SIG-M5 treated with dmso at 0.1 percent for 504 hours (cell line): ENCODE results near the gene DLGAP4.
A peak's percentile ranks its signal among the peaks of the same experiment; 100 is the strongest.

ENCODE experiments used
- DNase-seq: peaks from one replicate; lab custom pipeline; 2025; ENCODE audit not compliant: unreplicated experiment; lab: John Stamatoyannopoulos, UW

DLGAP4 gene

DNA sequence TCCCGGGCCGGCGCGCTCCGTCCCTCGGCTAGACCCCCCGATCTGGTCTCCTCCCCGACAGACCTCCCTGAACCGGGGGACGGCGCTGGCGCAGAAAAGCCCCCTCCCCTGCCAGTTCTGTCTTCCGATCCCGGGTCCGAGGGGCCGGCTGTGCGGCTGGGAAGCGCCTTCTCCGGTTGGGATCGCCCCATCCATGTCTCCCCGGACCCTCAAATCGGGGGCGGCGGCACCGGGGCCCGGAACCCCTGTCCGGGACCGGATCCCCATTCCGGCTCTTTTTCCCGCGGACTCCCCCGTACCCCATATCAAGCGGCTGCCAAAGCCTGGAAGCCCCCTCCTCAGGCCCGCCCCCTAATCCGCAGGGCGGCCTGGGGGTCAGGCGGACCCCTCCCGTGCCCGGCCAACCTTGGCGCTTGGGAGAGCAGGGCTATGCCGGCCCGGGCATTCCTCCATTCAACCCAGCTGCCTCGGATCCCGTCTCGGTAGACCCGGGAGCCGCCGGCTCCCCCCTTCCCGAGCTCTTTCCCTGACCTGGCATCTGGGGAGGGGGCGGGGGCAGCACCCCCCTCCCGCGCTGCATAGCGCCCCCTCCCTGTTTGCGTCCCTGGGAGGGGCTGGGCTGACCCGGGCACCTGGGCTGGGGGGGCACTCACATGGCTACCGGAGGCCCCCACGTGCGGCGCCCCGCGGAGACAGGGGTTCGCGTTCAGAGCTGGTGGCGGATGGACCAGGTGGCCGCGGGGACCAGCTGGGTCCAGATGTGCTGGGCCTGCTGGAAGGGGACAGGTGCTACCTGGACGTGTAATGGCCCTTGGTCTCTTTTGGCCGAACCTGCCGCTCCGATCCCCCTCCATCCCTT, 643 bp downstream of the DLGAP4 start:
- DNase-seq = no peak

DNA sequence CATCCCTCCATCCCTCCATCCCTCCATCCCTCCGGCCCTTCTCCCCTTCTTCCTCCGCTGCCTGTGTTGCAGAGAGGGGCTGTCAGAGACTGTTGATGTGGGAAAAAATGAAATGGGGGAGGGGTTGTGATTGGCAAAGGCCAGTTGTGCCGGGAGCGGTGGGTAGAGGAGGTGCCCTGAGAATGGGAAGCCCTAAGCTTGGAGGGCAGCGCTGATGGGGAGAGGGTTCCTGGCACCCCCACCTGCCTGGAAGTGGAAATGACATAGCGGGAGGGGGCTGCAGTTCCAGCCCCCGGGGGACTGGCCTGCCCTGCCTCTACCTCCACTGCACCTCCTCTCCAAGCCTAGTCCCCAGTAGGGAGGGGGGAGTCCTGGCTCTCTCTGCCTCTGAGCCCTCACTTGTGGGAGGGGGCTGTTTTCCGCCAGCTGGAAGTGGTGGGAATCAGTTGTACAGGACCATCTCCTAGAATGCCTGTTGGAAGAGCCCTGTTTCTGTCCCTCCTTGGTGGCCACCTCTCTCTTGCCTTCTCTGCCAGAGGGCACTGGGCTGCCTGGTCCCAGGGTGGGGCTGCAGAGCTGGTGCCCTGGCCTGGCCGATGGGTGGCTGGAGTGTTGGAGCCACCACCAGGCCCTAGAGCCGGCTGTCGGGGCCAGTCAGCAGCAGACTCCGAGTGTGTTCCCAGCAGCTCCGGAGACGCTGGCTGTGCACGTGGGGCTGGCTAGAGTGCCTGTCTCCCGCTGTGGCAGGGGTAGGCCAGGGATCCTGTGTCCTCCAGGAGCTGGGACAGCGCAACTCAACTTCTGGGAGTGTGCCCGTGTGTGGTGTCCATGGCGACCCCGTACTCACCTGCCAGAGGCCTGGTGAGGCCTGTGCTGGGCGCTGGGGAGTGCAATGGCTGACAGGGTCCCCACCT, 1.5 kb downstream of the DLGAP4 start:
- no peak for DNase-seq

DNA sequence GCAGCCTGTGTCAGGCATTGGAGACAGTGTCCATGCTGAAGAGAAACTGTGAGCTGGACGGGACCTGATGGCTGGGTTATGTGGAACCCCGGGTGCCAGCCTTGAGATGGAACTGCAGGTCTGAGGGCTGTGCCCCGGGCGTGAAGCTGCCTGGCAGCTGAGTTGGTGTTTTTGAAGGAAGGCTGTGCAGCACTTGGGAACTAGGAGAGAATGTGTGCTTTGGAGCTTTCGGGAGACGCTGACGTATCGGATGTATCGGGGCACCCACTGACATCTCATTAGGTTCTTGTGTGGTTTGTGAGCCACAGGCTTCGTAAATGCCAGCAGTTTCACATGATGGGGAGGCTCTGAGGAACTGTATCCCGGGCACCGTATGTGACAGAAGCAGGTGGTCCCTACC, 2.2 kb downstream of the DLGAP4 start:
- DNase-seq = no peak

DNA sequence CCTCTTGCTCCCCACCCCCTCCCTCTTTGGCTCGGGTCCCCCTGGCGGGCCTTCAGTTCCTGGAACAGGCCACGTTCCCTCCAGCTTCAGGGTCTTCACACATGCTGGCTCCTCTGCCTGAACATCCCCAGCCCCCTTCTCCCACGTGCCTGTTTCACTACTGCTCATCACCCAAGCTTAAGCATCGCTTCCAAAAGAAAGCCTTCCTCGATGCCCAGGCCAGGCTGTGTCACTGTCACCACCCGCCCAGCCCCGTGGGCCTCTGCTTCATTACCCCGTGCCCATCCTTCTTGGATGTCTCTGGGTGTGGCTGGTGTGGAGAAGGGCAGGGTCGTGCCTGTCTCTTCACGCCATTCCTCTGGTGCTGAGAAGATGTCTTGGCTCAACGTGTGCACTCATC, 2.8 kb downstream of the DLGAP4 start:
- no peak for DNase-seq

DNA sequence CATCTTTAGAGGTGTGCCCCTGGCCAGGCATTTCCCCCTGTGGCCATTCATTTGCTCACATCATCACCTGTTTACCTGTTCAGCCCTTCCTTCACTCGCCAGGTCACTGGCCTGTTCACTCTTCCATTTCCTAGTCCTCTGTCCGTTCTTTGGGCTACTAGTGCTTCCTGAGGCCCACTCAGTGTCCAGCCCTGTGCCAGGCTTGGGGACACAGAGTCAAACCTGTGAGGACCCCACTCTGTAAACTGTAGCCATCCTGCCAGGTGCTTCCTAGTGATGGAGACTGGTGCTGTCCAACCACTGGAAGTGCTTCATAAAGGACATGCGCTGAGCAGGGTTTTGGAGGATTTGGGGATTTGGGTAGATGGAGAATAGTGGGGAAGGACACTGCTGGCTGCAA, 3.5 kb downstream of the DLGAP4 start:
- DNase-seq = no peak

DNA sequence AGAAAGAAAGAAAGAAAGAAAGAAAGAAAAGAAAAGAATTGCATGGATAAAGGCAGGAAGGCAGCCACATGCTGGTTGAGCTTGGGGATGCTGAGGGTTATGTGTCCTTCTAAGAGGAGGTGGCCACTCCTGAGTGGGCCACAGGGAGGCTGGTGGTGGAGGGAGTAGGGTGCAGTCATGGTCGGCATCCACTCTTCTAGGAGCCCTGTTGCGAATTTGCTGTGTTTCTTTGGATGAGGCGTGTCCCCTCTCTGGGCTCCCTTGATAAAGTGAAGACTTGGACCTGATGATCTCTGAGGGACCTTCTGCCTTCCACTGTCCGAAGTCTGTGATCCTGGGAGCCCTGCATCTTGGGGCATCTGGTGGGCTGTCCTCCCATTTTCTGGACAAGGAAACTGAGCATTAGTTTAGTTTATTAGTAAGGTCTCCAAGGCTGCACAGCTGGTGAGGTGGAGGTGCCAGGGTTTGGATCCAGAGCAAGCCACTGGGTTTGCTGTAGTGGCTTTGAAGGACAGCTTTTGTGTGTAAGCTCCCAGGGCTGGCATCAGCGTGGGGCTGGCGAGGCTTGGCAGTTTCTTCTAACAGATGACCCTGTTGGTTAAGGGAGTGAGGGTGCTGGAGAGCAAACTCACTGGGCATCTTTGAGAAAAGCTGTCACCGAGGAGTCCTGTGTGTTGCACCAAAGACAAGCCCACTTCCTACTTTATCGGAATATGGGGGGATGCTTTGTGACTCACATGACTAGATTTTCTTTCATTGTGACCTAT, 4.3 kb downstream of the DLGAP4 start:
- DNase-seq = no peak

DNA sequence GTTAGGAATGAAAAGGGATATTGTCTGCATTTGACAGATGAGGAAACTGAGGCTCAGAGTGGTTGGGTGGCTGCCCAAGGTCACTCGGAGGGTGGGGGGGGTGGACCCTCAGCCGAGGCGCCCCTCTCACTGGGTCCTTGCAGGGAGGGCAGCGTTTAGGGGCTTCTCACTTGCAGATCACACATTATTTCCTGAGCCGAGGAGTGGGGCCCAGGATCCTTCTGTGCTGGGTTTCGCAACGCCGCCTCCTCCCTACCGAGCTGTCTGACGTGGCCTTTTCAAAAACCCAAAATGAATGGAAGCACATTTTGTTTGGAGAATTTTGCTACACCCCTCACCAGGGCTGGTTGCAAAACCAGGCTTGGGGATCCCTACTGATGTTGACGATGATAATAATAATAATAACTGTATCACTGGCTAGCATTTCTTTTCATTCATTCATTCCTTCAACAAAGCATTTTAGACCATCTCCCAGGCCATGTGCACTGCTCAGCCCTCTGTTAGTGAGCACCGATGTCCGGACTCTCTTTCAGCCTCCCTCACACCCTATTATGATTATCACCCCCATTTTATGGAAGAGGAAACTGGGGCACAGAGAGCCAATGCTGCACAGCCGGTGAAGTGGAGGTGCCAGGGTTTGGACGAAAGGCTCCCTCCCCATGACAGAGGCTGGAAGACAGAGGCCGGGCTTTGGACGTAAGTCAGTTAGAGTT, 5.2 kb downstream of the DLGAP4 start:
- peak; percentile 58 for DNase-seq

DNA sequence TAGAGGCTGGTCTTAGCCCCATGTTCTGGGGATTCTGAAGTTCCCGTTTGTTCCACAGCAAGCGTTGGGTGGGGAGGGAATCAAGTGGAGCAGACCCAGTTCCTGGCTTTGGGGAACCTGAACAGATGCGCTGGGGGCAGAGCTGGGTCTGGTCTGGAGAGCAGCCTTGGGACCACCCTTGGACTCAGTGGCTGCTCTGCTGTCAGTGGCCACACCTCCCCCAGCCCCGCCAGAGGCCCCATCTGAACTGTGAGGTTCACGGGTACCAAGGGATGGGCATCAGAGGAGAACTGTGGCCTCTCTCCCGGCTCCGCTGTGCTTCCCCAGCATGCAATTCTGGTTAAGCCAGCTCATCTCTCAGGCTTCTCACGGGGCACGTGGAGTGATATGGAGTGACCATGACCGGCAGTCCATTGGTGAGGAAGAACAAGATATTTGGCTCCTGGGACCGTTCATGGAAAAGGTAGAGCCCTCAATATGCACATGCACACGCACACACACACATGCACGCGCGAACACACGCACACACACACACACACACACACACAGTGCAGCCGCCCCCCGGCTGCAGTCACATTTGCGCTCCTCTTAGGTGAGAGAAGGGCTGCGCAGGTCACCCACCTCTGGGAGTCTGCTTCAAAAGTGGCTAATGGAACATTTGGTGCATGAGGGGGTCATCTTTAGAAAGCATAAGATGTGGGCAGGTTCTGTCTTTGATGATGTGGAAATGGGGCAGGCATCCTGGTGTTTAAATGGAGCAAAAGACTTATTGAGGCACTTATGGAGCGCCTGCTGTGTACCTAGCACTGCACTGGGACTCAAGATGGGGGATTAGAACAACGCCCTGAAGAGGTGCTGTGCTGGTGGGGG, 6.0 kb downstream of the DLGAP4 start:
- DNase-seq = no peak

DNA sequence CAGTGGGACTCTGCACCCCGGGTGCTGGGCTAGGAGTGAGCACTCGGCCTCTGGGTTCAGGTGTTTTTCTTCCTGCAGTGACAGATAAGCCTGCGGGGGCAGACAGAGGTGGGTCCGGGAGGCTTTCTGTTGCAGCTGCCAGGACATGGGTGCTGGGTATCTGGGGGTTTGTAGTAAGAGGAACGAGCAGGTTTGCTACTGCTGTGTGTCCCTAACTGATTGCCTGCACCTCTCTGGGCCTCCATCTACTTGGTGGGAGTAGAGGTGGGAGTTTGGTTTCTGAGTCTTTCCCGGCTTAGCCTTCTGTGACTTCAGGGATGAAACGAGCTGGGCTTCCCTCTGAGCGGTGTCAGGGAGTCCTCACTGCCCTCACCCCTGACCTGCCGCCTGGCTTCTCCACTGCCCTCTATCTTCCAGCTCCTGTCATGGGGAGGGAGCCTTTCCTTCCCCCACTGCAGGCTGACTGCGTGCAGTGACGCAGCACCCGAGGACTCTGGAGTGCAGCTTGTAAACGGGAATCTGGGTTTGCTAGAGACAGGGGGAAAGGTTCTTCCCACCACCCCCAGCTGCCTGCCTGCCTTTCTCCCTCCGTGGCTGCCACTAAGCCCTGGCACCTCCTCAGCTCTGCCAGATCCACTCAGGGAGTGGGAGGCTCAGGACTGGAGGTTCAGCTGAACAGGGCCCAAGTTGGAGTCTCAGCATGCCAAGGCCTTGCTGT, 6.7 kb downstream of the DLGAP4 start:
- DNase-seq = no peak

DNA sequence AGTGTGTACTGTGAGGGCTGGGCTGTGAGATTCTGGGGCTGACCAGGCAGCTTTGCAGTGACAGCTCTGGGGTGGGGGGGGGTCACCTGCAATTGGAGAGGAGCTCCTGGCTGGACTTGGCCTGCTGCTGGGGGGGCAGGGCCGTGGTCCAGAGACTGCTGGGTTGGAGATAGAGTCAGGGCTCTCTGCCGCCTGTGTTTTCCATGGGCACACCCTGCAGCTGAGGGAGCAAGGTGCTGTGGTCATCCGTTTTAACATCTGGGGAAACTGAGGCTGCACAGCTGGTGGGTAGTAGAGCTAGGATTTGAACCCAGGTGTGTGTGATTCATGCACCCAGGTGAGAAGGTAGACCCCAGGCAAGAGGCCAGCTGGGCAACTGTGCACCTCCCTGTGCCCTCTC, 7.3 kb downstream of the DLGAP4 start:
- no peak for DNase-seq

DNA sequence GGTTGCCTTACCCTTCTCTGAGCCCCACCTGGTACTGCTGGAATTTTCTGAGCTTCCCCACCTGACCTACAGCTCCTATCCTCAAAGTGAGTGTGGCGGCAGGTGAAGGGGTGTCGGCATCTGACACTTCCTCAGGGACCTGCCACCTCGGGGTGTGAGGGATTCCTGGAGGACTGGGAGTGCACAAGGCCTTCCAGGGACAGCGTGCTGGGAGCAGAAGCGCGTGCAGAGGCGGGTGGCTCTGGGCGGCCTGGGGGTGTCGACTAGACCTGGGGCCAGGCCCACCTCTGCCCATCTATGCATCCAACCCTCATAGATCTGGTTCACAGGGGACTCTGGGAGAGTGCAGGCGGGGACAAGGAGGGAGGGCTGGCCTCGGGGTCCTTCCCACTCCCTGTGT, 7.8 kb downstream of the DLGAP4 start:
- DNase-seq = no peak

DNA sequence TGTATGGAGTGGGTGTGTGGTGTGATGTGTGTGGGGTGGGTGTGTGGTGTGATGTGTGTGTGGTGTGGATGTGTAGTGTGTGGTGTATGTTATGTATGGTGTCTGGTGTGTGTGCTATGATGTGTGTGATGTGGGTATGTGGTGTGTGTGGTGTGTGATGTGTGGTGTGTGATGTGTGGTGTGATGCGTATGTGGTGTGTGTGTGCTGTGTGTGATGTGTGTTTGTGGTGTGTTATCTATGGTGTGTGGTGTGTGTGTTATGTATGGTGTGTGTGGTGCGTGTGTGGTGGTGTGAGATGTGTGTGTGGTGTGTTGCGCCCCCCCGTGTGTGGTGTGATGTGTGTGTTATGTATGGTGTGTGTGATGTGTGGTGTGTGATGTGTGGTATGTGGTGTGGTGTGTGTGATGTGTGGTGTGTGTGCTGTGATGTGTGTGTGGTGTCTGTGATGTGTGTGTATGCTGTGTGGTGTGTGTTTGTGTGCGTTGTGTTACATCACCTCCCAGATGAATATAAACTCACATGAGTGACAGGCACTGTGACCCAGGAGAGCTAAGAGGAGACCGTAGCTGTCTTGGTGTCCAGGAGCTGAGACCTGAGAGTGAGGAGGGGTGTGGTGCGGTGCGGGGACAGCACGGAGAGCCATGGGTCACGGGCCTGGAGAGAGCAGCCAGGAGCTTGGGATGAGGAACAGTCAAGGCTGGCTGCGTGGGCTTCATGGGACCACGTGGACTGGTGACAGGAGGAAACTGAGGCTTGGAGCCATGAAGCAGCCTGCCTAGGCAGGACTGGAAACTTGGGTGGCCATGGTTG, 8.8 kb downstream of the DLGAP4 start:
- DNase-seq = no peak

DNA sequence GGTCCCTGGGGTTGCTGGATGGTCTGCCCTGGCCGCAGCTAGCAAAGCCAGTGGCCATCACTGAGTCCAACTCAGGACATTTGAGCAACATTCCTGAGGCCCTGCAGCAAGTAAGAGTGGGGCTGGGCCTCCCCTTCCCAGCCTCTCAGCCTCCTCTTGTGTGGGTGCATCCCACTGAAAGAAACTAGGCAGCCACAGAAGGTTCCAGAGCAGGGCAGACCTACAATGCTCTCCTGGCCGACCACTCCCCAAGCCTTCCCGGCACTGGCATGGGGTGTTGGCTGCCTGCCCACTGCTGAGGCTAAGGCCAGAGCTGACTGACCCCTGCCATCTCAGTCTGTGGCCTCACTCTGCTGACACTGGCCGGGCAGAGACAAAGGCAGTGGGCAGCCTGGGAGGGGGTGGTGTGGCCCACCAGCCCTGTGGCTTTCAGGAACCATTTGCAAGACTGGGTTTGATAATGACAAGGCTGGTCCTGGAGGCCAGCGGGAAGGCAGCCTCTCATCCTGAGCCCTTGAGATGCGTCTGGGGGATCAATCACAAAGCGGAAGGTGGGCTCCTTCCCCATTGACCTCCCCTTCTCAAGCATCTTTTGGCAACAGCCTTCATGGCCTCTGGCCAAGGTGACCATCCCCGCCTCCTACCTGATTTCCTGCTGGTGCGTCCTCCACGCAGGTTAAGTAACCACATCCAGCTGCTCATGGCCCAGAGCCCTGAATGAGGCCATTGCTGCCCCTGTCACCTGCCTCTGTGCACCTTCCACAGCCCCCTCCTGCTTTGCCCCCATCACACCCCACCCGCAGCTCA, 9.6 kb downstream of the DLGAP4 start:
- no peak for DNase-seq

DNA sequence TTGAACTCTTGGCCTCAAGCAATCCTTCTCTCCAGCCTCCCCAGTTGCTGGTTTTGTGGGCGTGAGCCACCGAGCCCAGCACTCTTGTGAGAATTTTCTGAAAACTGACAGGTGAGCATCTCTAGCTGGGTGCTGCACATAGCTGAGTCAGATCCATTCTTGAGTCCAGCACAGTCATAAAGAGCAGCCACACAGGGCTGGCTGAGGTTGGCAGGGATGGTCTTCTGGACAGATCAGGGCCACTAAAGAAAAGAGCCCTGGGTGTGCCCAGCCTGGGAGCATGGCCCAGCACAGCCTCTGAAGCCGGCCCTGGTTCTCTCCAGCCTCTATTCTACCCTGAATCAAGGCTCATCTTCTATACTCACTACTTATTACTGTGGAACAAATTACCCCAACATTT, 11.5 kb downstream of the DLGAP4 start:
- no peak for DNase-seq

DNA sequence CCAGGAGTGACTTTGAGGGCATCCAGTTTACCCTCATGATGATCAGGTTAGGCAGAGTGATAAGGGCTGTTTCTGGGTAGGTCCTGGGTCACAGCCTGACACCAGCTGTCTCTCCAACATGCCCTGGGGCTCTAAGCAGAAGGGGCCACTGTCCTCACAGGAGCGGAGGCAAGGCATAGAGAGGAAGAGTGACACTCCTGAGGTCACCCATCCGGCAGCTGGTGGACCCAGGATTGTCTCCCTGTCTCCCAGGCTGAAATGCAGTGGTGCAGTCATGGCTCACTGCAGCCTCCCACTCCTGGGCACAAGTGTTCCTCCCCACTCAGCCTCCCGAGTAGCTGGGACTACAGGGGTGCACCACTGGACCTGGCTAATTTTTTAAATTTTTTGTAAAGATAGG, 12.0 kb downstream of the DLGAP4 start:
- no peak for DNase-seq

DNA sequence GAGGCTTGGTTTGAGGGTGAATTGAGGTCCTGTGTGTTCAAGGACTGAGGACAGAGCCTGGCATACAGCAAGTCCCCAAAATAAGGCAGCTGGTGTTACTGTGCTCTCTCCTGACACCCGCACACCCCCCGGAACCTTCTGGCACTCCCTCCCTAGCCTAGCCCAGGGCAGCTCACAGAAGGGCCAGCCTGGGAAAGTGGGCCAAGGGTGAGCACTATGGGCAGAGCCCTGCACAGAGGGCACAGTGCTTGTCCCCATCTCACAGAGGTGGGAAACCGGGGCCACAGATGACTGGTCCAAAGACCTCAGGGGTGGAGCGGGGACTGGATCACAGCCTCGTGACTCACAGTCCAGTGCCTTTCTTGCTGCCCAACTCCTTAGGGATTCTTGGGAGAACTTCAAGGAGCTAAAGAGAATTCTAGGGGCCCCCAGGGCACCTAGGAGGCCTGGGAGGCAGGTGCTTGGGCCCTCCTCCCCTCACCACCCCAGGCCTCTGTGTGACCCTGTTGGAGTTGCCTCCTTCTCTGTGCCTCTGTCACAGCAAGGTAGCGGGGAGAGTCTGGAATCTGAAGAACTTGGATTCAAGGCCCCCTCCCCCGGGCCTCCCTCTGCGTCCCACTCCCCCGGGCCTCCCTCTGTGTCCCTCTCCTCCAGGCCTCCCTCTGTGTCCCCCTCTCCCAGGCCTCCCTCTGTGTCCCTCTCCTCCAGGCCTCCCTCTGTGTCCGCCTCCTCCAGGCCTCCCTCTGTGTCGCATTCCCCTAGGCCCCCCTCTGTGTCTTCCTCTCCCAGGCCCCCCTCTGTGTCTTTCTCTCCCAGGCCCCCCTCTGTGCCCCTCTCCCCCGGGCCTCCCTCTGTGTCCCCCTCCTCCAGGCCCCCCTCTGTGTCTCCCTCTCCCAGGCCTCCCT, 13.5 kb downstream of the DLGAP4 start:
- no peak for DNase-seq
